Activated CD4-positive, CD25-positive, alpha-beta regulatory T cell (primary cell): ENCODE data around the gene EXPH5.
"Not testable (repeated sequence)": the region's sequence is repeated elsewhere in the genome, so short reads cannot be mapped to it uniquely, and the experiment has no call there.

ENCODE experiments used
- DNase-seq, 4 experiments: peaks; one replicate each; lab custom pipeline; 2025; lab: John Stamatoyannopoulos, UW

EXPH5 gene, protein sequence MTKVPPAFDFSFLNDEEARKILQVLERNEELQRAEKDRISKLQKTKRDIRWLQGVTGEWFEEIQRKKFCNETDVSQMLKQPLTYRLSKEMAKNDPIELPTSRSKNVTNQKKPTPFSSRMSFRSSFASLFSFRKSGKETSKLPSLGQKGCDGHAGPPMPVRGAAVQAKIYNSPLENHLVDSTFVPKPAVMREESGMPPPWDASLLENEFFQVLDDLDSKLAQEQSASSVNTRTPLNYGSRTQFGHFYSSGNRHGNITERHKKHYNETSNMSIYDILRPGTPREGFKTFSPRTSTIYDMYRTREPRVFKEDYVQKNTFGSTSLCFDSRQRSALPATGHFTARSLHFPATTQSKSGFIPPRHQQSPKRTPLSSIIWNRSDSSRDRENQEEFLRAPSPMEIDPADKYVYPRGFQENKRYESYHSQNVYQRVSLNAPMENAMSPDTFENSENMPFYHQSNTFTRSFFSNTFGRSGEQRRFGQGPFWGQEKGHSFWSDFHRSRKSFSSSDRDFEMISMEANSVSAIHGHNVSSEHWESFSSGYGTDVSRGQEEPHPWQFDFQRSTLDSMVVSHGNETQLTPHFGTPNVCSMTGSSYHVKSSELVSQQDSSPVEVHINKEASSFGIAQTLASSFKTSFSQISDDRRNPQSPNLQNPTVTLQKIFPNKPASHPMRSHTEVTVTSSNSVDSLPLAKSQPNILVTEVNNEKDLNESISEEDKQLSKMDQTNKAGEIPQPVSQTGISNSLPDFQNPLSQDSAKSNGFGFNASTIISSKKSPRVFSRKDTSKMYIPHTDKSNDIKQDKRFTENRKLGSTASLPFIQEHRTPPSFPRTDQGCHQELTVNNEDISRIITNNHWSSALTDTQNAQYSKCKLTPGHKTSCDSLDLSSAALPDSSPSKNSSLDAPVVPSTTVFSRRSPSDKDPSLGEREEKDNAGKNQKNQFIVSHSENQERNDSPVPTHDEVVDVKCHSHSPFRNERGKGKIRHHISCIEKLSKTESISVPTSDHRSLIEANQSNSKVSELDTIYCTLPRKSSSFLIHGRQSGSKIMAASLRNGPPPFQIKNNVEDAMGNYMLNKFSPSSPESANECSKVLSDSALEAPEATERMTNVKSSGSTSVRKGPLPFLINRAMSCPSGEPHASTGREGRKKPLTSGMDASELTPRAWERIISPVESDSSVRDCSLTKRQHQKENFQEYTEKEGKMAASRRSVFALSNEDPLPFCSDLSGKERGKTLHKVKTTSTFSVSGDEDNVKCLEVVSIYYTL (N-terminal part only)

DNA sequence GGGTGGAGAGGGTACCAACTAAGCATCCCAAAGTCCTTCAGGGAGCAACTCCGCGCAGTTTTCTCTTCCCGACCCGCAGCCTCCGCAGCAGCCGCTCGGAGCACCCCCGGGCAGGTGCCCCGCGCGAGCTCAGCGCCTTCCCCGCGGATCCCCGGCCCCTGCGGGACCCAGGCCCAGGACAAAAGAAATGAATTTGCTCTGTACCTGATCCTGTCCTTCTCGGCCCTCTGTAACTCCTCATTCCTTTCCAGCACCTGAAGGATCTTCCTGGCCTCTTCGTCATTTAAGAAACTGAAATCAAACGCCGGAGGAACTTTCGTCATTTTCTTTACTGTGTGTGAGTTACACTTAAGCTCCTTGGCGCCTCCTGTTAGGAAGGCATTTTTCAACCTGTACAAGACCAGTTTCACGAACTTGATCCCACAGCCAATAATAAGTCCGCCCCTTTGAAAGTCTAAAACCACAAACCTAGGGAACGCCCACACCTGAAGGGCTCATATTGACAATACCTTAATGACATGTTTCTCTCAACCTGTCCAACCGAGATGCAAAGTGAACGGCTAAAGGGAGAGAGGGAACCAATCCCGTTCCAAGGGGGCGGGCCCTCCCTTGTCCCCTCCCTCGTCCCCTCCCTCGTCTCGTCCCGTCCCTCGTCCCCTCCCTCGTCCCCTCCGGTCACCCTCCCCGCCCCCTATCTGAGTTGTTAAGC lies at the start of gene EXPH5:
TSS of gene EXPH5 (minus strand) at position 555 of the 709 bp plus-strand sequence. CDS start at position 323, 232 bp downstream.
- DNase-seq, result peak; percentile 49 to 63 (median 58)

DNA sequence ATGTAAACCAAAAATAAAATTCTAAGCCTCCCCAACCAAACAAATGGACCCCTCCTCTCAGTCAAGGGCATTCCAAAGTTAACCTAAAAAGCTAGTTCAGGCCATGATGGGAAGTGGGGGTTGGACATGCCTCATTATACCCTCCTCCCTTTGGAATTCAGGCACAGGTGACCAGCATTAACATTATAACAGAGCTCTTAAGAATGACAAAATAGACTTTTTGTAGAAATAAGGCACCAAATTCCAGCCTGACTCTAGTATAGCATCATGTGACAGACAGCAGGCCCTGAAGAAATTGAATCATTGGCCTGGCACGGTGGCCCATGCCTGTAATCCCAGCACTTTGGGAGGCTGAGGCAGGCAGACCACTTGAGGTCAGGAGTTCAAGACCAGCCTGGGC lies 48.2 kb upstream of the EXPH5 start:
- DNase-seq, result not testable (repeated sequence)

DNA sequence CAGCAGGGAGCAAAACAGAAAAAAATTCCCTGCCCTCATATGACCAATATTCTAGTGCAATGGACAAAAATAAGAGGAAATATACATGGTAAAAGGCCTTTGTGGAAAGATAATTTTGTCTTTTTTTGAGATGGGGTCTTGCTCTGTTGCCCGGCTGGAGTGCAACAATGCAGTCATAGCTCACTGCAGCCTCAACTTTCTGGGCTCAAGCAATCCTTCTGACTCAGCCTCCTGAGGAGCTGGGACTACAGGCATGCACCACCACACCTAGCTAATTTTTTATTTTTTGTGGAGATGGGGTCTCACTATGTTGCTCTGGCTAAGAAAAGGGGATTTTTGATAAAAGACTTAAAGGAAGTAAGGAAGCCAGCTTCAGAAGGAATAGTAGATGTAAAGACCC lies 45.6 kb upstream of the EXPH5 start:
- no peak for DNase-seq

DNA sequence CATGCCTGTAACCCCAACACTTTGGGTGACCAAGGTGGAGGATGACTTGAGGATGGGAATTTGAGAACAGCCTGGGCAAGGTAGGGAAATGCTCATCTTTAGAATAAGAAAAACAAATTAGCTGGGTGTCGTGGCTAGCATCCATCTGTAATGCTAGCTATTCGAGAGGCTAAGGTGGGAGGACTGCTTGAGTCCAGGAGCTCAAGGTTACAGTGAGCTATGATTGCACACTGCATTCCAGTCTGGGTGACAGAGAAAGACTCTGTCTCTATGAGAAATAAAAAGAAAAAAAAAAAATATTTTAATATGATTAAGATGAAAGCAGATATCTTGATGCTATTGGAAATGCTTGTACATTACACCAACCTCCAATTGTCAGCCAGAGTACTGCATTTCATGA lies 42.7 kb upstream of the EXPH5 start:
- no peak for DNase-seq

DNA sequence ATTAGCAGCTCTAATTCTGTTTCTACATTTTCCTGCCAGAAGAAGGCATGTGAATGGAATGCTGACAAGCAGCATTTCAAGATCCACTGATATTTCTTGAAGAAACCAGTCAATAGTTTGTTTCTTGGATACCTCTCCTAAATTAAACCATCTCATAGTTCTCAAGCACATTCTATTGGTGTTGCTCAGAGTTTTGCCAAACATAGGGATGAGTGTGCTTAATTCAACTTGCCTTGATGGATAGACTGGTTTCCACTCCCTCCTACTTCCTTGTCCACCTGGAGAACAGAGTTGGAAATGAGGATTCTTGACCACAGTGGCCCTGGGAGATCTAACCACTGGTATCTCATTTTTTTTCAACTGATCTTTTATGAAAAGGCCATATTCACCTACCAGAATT lies 41.5 kb upstream of the EXPH5 start:
- no peak for DNase-seq

DNA sequence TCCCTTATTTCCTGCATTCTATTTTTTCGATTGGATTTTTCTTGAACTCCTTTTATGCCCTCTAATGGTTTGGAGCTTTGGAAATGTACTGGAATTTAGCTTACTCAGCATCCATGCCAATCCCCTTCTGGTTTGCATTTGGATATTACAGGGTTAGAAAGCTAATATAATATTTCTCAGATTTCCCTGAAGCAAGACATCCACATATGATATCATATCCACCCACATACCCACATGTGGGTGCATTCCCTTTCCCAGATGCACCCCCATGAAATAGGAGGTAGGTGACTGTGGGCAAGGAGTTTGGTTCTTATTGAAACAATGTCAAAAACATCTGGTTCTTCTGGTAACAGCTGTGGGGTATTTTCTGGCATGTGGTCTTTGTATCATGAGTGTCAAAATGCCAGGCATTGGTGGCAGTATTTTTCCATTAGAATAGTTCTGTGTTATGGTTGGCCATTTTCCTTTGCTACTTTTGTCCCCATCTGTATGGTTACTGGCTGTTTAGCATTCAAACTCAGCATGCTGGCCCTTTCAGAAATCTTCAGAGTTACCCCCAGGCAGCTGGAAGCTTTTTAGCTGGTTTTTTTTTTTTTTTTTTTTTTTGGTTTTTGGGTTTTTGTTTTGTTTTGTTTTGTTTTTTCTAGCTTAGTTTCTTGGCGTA lies 38.6 kb upstream of the EXPH5 start:
- no peak for DNase-seq

DNA sequence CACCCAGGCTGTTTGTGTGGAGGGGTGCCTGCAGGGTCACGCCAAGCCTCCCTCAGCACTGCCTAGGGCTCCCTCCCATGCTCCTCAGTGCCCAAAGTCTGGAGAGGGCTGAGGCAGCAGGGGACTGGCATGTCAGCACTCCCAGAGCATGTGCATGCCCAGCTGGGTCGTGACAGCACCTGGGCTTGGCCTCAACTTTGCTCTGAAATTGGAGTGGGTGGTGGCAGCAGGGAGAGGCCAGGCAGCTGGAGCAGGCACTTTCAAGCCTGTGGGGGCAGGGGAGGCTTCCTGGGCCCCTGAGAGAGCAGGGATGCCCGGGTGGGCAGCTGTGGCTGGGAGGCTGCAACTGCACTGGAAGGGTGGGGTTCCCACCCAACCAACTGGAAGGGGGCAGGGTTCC lies 35.7 kb upstream of the EXPH5 start:
- no peak for DNase-seq

DNA sequence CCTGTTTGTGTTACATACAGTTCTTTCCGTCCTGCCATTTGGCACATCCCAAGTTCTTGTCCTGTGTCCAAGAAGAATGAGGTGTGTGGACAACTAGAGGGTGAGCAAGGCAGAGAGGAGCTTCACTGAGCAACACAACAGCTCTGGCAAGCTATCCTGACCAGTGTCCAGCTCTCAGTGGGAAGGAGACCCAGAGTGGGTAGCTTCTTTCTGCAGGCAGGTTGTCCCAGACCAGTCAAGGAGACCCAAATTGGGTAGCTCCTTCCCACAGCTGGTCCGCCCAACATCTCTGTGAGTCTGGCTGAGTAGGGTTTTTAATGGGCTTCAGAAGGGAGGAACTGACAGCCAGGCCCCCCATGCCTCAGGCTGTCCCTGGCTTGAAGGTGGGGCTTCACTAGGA lies 35.2 kb upstream of the EXPH5 start:
- DNase-seq, result no peak

DNA sequence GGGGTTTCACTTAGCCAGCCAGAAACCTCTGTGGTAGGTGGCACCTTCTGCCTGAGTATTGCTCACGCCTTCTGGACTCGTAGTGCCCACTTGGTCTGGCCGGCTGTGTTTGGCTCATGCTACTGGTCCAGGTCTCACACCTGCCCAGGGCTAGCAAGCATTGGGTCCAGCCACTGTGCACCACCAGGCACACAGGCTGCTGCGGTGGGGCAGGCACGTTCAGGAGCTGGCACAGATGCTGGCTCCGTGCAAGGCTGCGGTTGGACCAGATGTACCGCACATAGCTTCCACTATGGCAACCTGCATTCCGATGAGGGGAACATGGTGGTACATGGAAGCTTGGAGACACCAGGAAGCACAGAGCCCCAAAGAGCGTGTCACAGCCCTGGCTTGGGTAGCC lies 34.8 kb upstream of the EXPH5 start:
- DNase-seq, result no peak

DNA sequence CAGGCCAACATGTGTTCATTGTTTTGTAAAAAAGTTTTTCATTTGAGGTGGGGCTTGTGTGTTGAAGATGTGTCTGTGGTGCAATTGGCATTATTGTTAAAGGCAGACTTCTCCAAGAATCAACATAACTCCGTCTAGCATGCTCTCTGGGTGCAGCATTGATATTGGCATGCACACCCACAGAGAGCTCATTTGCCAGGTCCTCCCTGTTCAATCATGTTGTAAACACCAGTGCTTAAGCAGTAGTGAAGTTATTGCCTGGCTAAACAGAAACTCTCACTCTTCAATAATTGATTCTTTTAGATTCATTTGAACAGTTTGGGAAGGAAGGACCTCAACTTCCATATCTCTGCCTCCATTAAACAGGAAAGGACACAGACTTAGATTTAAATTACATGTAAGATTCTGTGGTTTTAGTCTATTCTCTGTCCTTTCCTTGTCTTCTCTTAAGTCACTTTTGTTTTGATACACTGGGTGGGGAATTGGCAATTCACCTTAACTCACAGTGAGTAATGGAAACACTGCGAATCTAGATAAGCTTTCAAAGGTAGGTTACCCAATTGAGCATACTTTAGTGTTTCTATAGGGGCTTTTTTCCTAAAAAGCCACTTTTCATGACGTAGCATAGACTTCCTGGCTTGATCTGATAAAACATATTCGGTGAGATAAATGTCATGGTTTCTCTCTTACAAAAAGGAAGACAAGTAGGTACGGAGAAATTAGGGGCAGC lies 30.8 kb upstream of the EXPH5 start:
- no peak for DNase-seq

DNA sequence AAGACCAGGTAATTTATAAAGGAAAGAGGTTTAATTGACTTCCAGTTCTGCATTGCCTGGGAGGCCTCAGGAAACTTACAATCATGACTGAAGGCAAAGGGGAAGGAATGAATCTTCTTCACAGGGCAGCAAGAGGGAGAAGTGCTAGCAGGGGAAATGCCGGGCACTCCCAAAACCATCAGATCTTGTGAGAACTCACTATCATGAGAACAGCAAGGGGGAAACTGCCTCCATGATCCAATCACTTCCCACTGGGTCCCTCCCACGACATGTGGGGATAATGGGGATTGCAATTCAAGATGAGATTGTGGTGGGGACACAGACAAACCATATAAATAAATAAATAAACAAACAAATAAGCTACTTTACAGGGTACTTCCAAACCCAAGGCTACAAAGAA lies 28.8 kb upstream of the EXPH5 start:
- DNase-seq, result no peak

DNA sequence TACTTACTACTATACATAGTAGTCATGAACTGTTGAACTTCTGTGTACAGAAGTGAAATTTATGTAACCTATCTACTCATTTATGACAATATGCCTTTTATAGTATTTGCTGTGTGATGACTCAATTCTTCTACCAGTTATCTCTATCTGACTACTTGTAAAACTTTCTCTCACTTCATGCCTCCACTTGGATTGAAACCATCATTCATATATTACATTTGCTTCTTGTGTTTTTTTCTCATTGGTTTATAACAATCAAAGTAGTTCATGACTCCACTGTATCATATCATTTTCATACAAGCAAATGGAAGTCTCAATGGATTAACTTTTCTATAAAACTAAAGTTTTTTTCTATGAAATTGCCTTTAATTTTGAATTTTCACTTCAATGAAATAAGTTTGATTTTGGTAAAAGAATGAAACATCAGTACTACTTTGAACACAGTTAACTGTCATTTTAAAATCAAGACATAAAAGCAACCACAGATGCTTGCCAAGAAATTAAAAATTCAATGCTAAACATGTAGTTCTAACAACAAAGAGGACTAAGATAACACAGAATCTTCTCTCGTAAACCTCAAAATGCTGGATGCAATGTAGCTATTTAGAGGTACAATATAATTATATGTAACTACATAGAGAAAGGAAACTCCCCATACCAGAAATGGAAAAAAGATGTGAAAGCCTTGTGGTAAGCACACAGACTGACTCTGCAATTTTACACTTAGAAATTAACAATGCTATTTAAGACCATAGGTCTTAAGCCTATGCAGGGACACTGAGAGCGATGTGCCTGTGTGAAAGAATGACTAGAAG lies 27.6 kb upstream of the EXPH5 start:
- no peak for DNase-seq

DNA sequence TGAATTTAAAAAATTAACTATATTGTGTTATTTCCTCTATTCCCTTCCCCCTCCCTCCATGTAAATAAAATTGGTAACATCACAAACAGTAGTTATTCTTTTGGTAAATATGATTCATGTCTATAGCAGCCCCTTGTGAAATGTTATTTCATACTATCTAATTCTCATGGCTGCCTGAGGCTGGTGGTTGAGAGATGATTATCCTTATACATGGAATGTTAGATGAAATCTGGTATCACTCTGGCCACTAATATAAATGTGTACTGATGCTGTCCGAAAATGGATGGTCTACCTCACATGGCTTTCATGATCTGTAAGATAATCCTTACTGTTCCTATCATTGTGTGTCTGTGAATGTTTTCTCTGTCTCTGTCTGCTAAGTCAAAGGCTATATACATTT lies 25.0 kb upstream of the EXPH5 start:
- no peak for DNase-seq

DNA sequence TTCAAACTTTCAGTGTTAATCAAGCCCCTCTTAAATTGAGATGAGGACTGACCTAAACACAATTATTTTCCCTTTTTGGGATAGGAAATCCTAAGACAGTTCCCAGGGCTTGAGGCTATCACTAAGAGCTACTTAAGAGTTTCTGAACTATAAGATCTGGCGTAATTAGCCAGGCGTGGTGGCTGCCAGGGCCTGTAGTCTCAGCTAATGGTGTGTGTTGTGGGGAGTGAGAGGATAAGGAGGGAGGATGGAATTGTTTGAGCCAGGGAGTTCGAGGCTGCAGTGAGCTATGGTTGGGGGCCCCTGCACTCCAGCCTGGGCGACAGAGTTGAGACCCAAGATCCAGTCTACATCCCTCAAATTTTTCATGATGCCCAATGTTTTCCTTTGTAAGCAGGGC lies 23.5 kb upstream of the EXPH5 start:
- no peak for DNase-seq

DNA sequence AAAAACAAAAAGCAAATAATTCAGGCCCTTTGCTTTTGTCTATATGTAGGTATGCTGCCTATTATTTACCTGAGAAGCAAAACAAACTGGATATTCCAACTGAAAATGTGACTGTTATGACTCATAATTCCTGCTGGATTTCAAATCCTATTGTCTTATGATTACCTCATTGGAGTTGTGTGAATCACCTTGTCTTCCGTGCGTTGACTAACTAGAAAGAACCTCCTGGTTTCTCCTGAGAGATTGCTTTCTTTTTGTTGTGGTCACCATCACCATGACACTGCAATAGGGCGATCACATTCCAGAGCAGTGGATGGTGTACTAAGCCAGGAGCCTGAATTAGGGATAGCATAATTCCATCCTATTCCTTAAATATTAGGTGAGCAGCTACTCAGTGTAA lies 23.0 kb upstream of the EXPH5 start:
- no peak for DNase-seq

DNA sequence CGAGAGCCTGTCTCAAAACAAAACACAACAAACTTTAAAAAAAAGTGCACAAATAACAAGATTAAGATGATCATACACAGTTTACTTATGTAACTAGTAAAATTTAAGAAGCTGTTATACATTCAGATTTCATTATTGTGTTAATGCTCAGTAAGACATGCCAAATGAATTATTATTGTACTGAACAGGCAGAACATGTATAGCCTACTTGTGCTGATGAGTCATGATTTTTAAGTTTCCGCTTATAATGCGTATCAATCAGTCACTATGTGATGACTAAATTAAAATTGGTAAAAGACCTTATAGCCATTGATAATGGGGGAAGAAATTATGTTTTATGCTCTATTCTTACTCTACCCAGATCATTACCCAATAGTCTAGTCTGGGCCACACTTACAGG lies 20.5 kb upstream of the EXPH5 start:
- no peak for DNase-seq

DNA sequence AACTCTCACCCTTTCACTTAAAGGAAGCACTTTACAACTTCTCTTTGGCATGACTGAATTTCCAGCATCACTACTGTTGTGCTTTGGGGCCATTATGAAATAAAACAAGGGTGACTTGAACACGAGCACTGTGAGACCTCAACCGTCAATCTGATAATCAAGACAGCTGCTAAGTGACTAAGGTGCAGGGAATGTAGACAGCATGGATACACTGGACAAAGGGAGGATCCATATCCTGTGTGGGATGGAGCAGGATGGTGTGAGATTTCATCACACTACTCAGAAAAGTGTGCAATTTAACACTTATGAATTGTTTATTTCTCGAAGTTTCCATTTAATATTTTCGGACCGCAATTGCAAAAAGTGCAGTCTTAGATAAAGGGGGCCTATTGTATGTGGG lies 16.1 kb upstream of the EXPH5 start:
- no peak for DNase-seq

DNA sequence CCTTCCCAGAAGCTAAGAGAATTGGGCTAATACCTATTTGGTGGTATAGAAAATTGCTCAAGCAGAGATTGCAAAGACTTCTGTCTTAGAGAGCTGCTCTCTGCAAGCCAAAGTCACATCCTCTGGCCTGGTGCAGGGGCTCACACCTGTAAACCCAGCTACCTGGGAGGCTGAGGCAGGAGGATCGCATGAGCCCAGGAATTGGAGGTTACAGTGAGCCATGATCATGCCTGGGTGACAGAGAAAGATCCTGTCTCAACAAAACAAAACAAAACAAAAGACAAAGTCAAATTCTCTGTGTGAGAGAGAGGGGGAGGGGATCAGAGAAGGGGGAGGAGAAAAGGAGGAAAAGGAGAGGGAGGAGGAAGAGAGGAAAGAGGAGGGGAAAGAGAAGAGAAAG lies 15.0 kb upstream of the EXPH5 start:
- no peak for DNase-seq

DNA sequence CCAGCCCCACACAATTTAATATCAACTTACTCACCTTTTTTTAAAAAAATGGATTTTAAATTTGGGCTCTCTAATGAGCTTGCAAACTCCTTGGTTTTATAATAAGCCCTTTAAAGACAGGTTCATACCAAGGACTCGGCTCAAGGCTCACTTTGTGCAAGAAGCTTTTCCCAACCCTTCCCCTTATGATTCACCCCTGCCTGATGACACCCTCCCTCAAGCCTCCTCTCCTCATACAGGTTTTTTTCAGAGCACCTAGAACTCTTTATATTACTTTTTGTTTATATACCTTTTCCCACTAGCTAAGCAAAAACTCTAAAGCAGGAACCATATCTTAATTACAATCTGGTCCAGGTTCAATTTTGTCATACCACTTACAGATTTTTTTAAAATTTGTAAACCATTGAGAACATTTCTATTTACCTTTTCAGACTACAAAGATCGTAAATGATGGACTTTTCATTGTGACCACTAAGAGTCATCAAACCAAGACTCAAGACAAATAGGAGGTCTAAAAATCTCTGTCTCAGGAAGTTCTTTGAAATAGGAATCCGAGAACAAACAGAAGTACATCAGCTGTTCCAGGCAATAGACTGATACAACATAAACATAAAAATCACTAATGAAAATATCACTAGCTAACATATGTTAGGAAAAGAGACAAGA lies 13.1 kb upstream of the EXPH5 start:
- DNase-seq, result no peak
